Left cardiac atrium (tissue), 4 donors: ENCODE data around the gene CMIP. TPM values are rescaled to one million over a fixed set of nuclear protein-coding genes. Genes with fewer than 3 reads are reported as not detected.
"Not testable (repeated sequence)": the region's sequence is repeated elsewhere in the genome, so short reads cannot be mapped to it uniquely, and the experiment has no call there.

Experiments
- ATAC-seq, 2 donors: fragments of 200-7000 bp; cut with Tn5 transposase; one replicate each; pipeline ENCODE4 v1.9.1; 2020; ENCODE audit warnings: mild to moderate bottlenecking in 2 of 2, moderate library complexity in 2 of 2
- DNase-seq: peaks from one replicate; pipeline ENCODE4 v3.0.0-alpha.2; 2020
- intact Hi-C, 2 donors: fragments of 100-400 bp; cut with DNase I; formaldehyde crosslinking; loops; one replicate each; pipeline versions ENCODE4 v1.14.1 to v1.15.1; 2022 to 2023
- long read RNA-seq: library from polyadenylated mRNA; unstranded; transcript quantifications from one replicate; pipeline ENCODE4 v2.0.0, GENCODE V29; 2021
- total RNA-seq, 2 donors: library from RNA; stranded (reverse); fragmentation: NEBNext Ultra II Directional; extraction: Animal tissue kit (Norgen Biotek cat#: 25700); gene quantifications; one replicate each; pipeline ENCODE4 v1.2.1, GENCODE V29; 2021
- donor health status: DM: no; HTN: yes; CAD: no.
- donor health status: DM: no; HTN: yes; CAD: no; lungs with severe emphysema.
- donor health status: DM: yes; HTN: yes; CAD: no.
- donor health status: Dilated cardiomyopathy.

The CMIP gene
- 10 to 100 TPM; 18.1 to 34.9 TPM for total RNA-seq
- long read RNA-seq, partial matches to known transcripts = 1 of 6 reads
- long read RNA-seq, other reads (novel, unspliced or antisense) = 5 of 6 reads

GRCh38 chr16:81444448-81445121 lies at the start of gene CMIP:
TSS of gene CMIP (plus strand) at chr16:81444808.
- ATAC-seq (peak; percentile 84 to 92), DNase-seq (peak; percentile 92)
- intact Hi-C loops = no loop called here

- ATAC-seq (peak; percentile 78 to 94), DNase-seq (peak; percentile 75)
- intact Hi-C loops = loop anchor here in 1 of 2 donors (10.0 kb wide), 1 partner anchor 360 kb away; the partner anchor contains the start of gene ATMIN
Observed at GRCh38 chr16:81394966-81395655, 49.5 kb upstream of the CMIP start.

DNA sequence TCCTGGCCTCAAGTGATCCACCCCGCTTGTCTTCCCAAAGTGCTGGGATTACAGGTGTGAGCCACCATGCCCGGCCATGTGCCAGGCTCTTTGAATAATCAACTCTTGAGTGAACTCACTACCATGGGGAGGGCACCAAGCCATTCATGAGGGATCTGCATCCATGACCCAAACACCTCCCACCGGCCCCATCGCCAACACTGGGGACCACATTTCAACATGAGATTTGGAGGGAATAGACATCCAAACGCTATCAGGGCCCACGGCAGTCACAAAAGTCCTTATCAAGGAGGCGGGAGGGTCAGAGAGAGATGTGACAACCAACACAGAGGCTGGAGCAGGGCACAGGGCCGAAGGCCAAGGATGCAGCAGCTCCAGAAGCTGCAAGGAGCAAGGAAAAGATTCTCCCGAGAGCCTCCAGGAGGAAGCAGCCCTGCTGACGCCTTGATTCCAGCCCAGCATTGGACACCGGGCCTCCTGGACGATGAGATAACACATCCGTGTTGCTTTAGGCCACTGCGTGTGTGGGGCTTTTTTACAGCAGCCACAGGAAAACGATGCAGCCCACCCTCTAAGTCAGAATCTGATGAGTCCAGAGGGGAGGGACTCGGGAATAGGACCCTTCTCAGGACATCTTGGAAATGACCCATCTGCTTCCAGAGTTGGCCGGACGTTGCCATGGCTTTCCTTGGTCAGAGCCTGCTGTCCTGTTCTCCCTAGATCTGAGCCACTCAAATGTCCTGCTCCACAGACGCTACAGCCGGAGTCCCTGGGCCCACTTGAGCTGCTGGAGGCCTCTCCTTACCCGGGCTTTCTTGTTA lies 47.3 kb upstream of the CMIP start:
- intact Hi-C loops = loop anchor here in 1 of 2 donors (10.0 kb wide), 1 partner anchor 362 kb away; the partner anchor contains the start of gene ATMIN
- DNase-seq (peak; percentile 31), ATAC-seq (no peak)

GRCh38 chr16:81397879-81398520 lies 46.6 kb upstream of the CMIP start:
- intact Hi-C loops = loop anchor here in 1 of 2 donors (10.0 kb wide), 1 partner anchor 363 kb away; the partner anchor contains the start of gene ATMIN
- ATAC-seq (no peak), DNase-seq (no peak)

DNA sequence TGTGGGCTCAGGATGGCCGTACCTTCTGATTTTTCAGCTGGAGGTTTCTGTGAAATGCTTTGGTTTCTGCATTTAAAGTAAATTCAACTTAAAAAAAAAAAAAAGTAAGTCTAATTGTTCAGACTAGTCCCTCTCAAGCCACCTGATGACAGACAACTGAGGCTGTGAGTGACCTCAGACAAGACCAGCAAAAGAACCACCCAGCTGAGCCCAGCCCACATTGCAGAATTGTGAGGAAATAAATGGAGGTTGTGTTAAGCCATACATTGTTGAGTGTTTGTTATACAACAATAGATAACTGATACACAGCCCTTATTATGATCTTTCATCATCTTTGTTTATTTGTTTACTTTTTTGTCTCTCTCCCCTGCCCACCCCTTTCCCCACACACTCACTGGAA lies 44.7 kb upstream of the CMIP start:
- intact Hi-C loops = loop anchor here (5.0 to 10.0 kb wide), 3 partner anchors 322 to 365 kb away; partner anchors contain the start of gene ATMIN (in 1 of the 2)
- ATAC-seq (no peak), DNase-seq (no peak)

- DNase-seq = peak; percentile 82
- ATAC-seq = peak; percentile 11 to 31
- intact Hi-C loops = loop anchor here (5.0 kb wide), 2 partner anchors 321 to 336 kb away; no protein-coding TSS in a partner anchor
Observed at GRCh38 chr16:81401035-81401950, 43.3 kb upstream of the CMIP start.

DNA sequence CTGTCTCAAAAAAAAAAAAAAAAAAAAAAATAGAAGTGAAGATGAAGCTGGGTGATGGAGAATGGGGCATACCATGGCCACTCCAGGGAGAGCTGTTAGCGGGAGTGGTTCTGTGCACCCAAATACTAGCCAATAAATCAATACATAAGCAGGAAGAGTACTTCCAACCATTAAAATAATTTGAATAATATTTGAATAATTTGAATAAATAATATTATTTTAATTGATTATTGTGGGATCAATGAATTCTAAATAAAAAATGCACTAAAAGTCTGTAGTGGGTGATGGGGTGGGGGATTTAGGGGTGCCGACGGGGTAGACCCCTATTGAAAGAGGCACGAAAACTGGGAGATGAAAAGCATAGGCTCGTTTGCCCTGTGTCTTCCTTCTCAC lies 41.4 kb upstream of the CMIP start:
- DNase-seq (no peak), ATAC-seq (no peak)
- intact Hi-C loops = loop anchor here (1.0 to 5.0 kb wide), 3 partner anchors 319 to 334 kb away; no protein-coding TSS in a partner anchor

- intact Hi-C loops = loop anchor here (1.0 to 5.0 kb wide), 3 partner anchors 319 to 334 kb away; no protein-coding TSS in a partner anchor
- peak; percentile 88 for DNase-seq
- peak; percentile 90 to 93 for ATAC-seq
Observed at GRCh38 chr16:81403601-81404391, 40.8 kb upstream of the CMIP start.

DNA sequence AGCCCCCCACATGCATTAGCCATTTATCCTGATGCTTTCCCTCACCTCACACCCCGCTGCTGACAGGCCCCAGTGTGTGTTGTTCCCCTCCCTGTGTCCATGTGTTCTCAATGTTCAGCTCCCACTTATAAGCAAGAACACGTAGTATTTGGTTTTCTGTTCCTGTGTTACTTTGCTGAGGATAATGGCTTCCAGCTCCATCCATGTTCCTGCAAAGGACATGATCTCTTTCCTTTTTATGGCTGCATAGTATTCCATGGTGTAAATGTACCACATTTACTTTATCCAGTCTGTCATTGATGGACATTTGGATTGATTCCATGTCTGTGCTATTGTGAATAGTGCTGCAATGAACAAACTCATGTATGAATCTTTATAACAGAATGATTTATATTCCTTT lies 39.6 kb upstream of the CMIP start:
- DNase-seq, ATAC-seq, intact Hi-C loops: not testable (repeated sequence)

DNA sequence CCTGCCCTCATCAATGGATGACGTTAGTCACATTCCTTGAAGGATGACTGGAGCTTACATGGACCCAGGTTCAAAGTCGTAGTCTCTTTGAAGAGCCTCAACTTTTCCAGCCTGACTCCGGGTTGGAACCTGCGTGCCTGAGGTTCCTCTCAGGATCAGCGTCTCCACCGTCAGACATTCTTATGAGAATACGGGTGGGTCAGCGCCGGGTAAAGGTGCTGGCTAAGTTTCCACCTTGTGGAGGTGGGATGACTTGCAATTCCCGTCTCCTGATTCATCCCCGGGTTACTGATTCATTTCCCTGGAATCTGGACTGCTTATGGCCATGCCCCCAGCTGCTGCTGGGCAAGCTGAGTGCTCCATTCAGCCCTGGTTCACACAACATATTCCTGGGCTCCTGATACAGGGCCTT lies 38.9 kb upstream of the CMIP start:
- ATAC-seq = peak in 1 of 2 donors; percentile 73
- intact Hi-C loops = no loop called here
- DNase-seq = no peak

DNA sequence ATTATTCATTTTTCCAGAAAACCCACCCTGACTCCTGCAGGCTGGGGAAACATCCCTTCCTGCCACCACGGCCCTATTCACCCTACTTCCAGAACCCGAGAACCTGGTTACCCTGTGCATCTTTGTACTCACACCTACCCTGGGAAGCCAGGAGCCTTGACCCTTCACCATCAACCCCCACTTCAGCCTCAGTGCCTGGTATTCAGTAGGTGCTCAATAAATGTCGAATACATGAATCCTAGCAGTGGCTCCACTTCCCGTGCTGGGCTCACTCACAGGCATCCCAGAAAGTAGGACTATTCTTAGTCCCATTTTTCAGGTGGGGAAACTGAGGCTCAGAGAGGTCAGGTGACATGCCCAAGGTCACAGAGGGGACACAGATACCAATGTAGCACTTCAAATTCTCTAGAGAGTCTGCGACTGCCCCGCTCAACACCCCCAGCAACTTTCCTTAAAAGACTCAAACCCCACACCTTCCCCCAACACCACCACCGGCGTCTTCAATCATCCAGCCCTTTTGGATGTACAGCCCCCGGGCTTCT lies 36.1 kb upstream of the CMIP start:
- intact Hi-C loops = no loop called here
- ATAC-seq (no peak), DNase-seq (no peak)

DNA sequence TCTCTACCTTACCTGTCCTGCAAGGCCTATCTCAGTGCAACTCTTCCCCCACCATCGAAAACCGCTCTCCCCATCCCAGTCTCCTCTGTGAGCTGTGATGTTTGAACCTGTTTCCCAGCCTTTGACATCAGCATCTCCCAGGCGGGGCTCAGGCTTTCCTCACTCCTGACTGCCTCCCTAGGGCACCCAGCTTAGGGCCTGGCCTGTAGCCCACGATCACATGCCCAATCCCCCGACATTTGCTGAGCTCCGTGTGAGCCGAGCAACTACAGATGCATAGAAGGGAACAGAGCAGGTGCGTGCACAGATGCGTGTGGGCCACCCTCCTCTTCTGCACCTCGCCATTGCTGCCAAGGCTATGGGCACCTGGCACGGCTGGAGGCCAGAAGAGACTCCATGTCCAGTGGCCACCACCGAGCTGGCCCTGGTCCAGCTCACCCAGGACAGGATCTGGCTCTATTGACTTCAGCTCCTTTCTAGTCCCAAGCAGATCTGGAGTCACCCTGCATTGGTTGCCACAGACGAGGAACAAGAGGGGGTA lies 35.5 kb upstream of the CMIP start:
- DNase-seq (no peak), ATAC-seq (no peak)
- intact Hi-C loops = no loop called here

- ATAC-seq = no peak
- no peak for DNase-seq
- intact Hi-C loops = no loop called here
Observed at GRCh38 chr16:81410643-81411293, 33.8 kb upstream of the CMIP start.

- ATAC-seq (no peak), DNase-seq (no peak)
- intact Hi-C loops = no loop called here
Observed at GRCh38 chr16:81413245-81413990, 31.2 kb upstream of the CMIP start.

DNA sequence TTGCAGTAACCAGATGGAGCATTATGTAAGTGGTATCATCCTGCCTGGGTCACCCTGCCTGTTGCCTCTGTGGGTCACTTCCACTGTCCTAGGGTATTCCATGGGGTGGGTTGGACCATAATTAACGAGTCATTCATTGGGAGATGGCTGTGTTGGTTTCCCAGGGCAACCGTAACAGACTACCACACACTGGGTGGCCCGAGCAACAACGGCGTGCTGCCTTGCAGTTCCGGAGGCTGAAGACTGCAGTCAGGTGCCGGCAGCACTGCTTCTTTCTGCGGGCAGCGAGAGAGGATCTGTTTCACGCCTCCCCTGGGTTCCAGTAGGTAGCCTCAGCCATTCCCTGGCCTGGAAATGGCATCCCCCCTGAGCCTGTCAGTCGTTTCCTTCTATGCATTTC lies 28.9 kb upstream of the CMIP start:
- ATAC-seq (no peak), DNase-seq (no peak)
- intact Hi-C loops = no loop called here
